Peyer's patch (tissue), 4 donors: Measurements from ENCODE around the gene CLTCL1.

Experiments
- POLR2A ChIP-seq, 2 donors: fragments of 450-650 bp; IDR thresholded peaks; one replicate each; pipeline ENCODE4 v1.5.1; 2017; ENCODE audit warnings: antibody characterized with exemption in 2 of 2, mild to moderate bottlenecking in 2 of 2, moderate library complexity in 2 of 2
- TF ChIP-seq, protein P1 (sequence below), 6 experiments: fragments of 450-650 bp in 4 of 6; fragments of 200-600 bp in 2 of 6; sonication (generic) in 1 of 6; IDR thresholded peaks; one replicate each; pipeline ENCODE4 v1.5.1; 2017 to 2019; ENCODE audit warnings: antibody characterized with exemption in 6 of 6, mild to moderate bottlenecking in 3 of 6, moderate library complexity in 1 of 6

DNA sequence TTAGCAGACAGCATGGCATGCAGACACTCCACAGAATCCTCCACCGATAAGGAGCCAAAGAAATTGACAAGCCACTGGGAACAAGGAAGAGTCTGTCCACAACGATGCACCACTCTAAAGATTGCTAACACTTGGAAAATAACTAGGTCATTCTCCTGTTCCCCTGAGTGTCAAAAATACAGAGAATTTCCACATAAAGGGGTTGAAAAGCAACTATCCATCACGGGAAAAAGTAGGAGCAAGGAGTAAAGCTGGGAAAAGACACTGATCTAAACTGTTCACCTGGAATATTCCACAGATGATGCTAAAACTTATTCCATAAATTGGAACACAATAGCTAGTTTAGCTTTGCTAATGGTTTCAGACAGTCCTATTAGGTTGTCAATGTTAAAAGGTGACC, 66.0 kb downstream of the CLTCL1 start:
- TF ChIP-seq, protein P1, sequence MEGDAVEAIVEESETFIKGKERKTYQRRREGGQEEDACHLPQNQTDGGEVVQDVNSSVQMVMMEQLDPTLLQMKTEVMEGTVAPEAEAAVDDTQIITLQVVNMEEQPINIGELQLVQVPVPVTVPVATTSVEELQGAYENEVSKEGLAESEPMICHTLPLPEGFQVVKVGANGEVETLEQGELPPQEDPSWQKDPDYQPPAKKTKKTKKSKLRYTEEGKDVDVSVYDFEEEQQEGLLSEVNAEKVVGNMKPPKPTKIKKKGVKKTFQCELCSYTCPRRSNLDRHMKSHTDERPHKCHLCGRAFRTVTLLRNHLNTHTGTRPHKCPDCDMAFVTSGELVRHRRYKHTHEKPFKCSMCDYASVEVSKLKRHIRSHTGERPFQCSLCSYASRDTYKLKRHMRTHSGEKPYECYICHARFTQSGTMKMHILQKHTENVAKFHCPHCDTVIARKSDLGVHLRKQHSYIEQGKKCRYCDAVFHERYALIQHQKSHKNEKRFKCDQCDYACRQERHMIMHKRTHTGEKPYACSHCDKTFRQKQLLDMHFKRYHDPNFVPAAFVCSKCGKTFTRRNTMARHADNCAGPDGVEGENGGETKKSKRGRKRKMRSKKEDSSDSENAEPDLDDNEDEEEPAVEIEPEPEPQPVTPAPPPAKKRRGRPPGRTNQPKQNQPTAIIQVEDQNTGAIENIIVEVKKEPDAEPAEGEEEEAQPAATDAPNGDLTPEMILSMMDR (IDR thresholded peaks at IDR 0.05) = no peak
- TF ChIP-seq POLR2A (IDR thresholded peaks at IDR 0.05) = no peak
